ENCODE results near the gene ARHGAP21.
"Not testable (repeated sequence)": the region's sequence is repeated elsewhere in the genome, so short reads cannot be mapped to it uniquely, and the experiment has no call there.

ARHGAP21 gene

DNA sequence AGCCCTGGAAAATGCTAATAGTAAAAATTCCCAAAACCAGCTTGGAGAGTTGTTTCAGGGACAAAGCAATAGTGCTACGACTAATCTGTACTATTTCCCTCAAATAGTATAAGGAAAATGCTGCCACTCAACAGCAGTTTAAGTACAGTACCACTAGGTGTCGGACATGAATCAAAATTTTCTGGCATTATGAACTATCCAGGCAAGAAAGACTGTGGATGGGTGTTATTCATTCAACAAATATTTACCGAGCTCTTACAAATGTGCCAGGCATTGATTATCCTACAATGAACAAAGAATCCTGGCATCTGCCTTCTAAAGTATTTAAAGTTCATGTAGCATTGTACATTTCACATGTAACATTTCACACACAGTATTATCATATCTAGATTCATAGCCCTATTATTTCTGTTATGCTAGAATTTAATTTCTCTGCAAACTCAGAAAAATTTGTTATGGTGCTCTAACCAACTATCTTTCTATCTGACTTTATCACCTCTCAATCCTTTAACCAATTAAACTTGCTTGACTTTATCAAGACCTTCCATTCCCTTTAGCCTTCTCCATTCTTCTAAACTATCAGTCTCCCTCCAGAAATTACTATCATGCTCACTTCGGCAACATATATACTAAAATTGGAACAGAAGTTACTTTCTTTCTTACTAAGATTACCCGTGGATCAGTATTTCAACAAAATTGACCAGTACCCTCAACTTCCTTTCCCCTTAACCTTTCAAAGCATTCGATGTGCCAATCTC lies 80.6 kb downstream of the ARHGAP21 start:
- no peak for DNase-seq (ENCODE audit: low read depth, low spot score)

GRCh38 chr10:24639124-24639523 lies 84.6 kb downstream of the ARHGAP21 start:
- no peak for DNase-seq (ENCODE audit: low read depth, low spot score)

DNA sequence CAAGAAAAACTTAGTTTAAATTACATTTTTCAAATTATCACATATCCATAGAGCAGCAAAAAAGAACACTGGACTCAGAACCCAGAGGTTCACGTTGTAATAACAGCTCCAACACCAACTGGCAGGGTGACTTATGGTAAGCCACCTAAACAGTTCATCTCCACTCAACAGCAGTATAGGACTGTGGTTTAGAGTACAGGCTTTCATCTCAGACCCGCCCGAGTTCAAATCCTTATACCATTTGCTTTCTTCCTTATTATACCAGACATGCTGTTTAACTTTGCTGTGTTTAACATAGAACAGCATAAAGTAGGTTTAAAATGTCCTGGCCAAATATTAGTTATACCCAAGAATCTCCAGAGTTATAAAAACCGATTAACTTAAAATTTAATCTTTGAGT lies 97.9 kb downstream of the ARHGAP21 start:
- DNase-seq (ENCODE audit: low read depth, low spot score): no peak

DNA sequence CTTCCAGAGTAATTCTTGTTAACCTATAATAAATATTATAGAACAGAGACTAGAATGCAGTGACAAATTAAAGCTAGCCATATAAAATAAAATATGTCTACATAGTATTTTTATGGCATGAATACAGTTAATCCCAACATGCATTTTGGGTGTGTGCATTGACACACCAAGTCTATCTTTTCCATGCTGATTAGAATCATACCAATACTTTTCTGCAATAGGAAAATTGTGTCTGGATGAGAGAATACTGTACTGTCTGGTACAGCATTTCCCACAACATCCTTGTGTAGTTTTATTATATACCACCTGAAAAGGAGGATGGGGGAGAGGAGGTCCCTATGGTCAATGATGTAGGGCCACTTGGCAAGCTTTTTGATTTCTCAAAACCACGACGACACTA lies 100.3 kb downstream of the ARHGAP21 start:
- no peak for DNase-seq (ENCODE audit: low read depth, low spot score)

DNA sequence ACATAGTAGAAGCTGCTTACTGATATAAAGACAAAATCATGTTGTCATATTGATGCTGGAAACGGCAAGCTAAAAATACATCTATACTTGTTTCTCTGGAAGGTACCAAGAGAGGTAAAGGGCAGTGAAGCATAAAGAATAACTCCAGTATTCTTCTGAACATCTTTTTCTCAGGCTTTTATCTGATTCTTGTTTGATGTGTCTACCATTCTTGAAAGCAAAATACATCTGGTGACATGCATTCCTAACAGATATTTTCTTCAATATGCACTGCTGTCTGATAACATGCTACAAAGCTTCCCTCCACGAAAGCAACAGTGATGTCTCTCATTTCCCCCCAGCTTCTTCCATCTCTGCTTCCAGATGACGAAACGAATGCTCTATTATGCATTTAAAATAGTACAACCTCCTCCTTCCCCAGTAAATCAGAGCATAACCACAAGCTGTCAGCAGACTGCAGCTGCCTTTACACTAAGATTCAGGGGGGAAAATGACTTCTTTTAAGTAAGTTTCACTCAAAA lies 100.8 kb downstream of the ARHGAP21 start:
- DNase-seq (ENCODE audit: low read depth, low spot score): no peak

- not testable (repeated sequence) for DNase-seq (ENCODE audit: low read depth, low spot score)
These were observed 102.5 kb downstream of the ARHGAP21 start for GRCh38 chr10:24621035-24621795.

- not testable (repeated sequence) for DNase-seq (ENCODE audit: low read depth, low spot score)
These were observed 103.7 kb downstream of the ARHGAP21 start for GRCh38 chr10:24619994-24620310.

- DNase-seq (ENCODE audit: low read depth, low spot score): not testable (repeated sequence)
These were observed 104.2 kb downstream of the ARHGAP21 start for GRCh38 chr10:24619291-24619993.

DNA sequence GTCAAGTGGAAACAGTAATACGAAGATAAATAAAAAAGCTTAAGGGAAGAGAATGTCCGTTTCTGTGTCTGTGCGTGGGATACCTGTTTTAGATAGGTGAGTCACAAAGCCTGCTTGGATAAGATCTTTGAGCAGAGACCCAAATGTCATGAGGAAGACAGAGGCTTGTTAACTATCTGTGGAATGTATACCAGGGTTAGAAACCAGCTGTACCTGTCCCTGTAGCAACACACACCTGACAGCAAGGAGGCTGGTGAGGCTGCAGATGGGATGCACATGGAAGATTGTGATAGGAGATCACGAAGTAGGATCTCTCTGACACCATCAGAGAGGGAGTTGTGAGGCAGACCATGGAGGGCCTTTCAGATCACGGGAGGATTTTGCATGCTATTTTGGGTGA lies 105.3 kb downstream of the ARHGAP21 start:
- DNase-seq (ENCODE audit: low read depth, low spot score): no peak

DNA sequence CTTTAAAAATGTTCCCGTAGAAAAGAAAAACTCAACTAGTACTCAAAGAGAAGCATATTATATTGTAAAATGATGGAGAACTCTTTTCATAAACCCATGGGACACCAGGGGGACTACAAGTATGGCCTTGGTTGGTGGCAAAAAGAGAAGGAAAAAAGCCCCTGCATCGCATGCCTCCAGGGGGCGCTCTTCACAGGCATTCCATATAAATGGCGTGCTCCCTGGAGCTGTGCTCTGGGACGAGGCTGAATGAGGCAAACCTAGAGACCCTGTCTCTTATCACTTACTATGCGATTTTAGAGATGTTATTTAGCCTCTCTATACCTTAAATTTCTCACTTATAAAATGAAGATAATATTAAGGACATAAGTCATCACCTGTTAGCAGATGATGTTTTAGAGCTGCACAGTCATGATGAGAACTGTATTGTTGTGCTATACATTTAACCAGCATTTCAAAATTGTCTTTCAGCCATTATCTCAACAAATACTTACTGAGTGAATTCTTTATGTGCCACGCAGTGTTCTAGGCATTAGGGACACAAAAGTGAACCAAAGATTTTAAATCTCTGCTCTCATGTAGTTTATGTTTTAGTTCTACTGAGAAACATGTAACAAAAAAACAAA lies 105.8 kb downstream of the ARHGAP21 start:
- peak; percentile 7 for DNase-seq (ENCODE audit: low read depth, low spot score)

DNA sequence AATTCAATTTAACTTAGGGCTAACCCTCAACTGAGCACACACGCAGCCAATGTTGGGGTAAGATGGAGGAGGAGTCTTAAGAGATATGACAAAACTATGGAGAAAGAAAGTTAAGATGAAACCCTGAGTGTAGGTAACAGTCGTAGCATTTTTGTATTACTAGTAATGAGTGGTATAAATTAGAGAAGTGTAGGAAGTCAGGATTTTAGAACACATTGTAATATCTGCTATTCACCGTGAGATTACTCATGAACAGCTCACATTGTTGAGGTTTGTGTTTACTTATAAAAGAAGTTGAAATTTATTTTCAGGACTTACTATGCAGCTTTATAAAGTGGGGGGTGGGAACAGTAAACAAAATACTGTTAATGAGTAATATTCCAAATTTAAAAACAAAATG lies 107.2 kb downstream of the ARHGAP21 start:
- DNase-seq (ENCODE audit: low read depth, low spot score): no peak

GRCh38 chr10:24606021-24606420 lies 117.7 kb downstream of the ARHGAP21 start:
- DNase-seq (ENCODE audit: low read depth, low spot score): no peak

GRCh38 chr10:24605141-24605540 lies 118.5 kb downstream of the ARHGAP21 start:
- DNase-seq (ENCODE audit: low read depth, low spot score): no peak

DNA sequence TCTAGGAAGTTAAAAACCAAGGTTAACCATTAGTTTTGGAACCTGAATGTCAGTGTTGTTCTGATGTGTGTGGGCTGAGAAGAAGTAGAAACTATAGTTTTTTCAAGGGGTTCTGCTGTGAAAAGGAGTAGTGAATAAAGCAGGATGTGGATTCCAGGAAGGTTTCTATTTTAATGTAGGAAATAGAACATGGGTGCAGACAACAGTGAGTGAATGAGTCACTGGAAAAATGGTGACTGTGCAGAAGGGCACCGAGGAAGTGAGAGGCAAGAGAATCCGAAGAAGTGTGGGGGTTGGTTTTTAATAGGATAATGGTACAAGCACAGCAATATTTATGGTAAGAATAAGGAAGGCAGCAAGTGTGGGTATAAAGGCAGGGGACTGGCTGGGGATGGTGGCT lies 120.4 kb downstream of the ARHGAP21 start:
- no peak for DNase-seq (ENCODE audit: low read depth, low spot score)

DNA sequence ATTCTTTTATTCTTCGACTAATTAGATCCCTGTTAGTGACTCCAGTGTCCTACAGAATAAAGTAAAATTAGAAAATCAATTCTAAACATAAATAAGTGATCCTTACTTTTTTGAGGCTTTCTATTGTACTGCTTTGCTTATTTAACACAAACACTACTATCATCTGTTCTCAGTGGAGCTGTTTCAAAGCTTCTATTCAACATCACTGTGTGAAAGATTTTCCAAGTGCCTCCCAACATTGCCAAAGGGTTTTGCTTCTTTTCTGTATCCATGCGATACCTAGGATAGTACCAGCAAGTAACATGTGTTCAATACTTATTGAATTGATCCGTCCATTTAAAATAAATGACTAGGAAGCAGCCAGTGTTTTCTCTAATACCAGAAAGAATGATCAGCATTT lies 125.7 kb downstream of the ARHGAP21 start:
- DNase-seq (ENCODE audit: low read depth, low spot score): no peak

- DNase-seq (ENCODE audit: low read depth, low spot score): no peak
These were observed 126.3 kb downstream of the ARHGAP21 start for GRCh38 chr10:24597426-24597825.

DNA sequence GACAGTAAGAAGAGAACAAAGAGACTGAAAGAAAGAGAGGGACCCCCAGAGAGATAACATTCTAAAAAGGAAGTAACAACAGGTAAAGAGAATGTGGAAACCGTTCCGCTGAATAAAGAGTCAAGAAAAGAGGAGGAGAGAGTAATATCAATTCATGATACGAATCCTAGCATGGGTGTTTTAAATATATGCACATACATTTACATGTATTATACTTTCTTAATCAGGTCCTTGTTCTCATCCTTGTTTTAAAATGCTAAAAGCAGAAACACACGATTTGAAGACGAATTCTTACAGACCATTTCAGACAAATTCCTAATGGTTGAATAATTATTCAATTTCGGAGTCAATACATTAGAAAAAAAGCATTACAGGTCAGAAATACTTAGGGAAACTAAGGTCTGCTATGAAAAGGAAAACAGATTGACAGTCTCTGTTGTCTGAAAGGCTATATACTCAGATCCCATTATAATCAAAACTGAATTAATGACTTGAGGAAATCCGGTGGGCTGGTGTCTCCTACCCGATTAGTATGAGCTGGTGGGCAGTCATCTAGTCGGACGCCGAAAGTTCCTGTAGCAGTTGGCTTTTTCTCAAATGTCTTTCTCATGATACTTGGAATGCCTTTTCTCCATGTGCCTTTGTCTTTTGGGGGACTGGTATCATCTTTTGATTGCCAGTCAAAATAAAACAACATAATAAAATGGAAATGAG lies 127.3 kb downstream of the ARHGAP21 start:
- DNase-seq (ENCODE audit: low read depth, low spot score): no peak

GRCh38 chr10:24590697-24591457 lies 132.8 kb downstream of the ARHGAP21 start:
- no peak for DNase-seq (ENCODE audit: low read depth, low spot score)

GRCh38 chr10:24589265-24589664 lies 134.4 kb downstream of the ARHGAP21 start:
- no peak for DNase-seq (ENCODE audit: low read depth, low spot score)

- no peak for DNase-seq (ENCODE audit: low read depth, low spot score)
These were observed 143.8 kb downstream of the ARHGAP21 start for GRCh38 chr10:24579906-24580305.

- DNase-seq (ENCODE audit: low read depth, low spot score): no peak
These were observed 144.2 kb downstream of the ARHGAP21 start for GRCh38 chr10:24579448-24579847.
